ENCODE measurements around the gene MYH11. TPM values are rescaled to one million over a fixed set of nuclear protein-coding genes. Genes with fewer than 3 reads are reported as not detected.

The MYH11 gene
- total RNA-seq (10 to 100 TPM; 47.3 to 94.8 TPM), polyA plus RNA-seq (ENCODE audit: insufficient read length in 6 of 6) (100 to 1,000 TPM in 5 of 6 donors, 10 to 100 TPM in 1; 80.3 to 208 (median 142) TPM)
- long read RNA-seq, donor 1, full-length matches to known transcripts: 6 of 40 reads
- long read RNA-seq, donor 1, partial matches to known transcripts: 34 of 40 reads
- long read RNA-seq, donor 1, other reads (novel, unspliced or antisense): 0 of 40 reads
- long read RNA-seq, donor 2, partial matches to known transcripts: 40 of 41 reads
- long read RNA-seq, donor 2, other reads (novel, unspliced or antisense): 0 of 41 reads
- long read RNA-seq, donor 3, full-length matches to known transcripts: 6 of 40 reads
- long read RNA-seq, donor 3, partial matches to known transcripts: 34 of 40 reads
- long read RNA-seq, donor 3, other reads (novel, unspliced or antisense): 0 of 40 reads
- long read RNA-seq, donor 4, partial matches to known transcripts: 9 of 14 reads
- long read RNA-seq, donor 4, other reads (novel, unspliced or antisense): 2 of 14 reads
- long read RNA-seq, donor 5, full-length matches to known transcripts: 2 of 18 reads
- long read RNA-seq, donor 5, partial matches to known transcripts: 16 of 18 reads
- long read RNA-seq, donor 5, other reads (novel, unspliced or antisense): 0 of 18 reads
- long read RNA-seq, donor 6, full-length matches to known transcripts: 3 of 3 reads
- long read RNA-seq, donor 6, partial matches to known transcripts: 0 of 3 reads
- long read RNA-seq, donor 6, other reads (novel, unspliced or antisense): 0 of 3 reads
- long read RNA-seq, donor 7, full-length matches to known transcripts: 2 of 2 reads
- long read RNA-seq, donor 7, partial matches to known transcripts: 0 of 2 reads
- long read RNA-seq, donor 7, other reads (novel, unspliced or antisense): 0 of 2 reads
- long read RNA-seq, donor 8, full-length matches to known transcripts: 2 of 9 reads
- long read RNA-seq, donor 8, partial matches to known transcripts: 7 of 9 reads
- long read RNA-seq, donor 8, other reads (novel, unspliced or antisense): 0 of 9 reads
- long read RNA-seq, donor 9: 0 reads
- long read RNA-seq, donor 10, partial matches to known transcripts: 17 of 19 reads
- long read RNA-seq, donor 10, other reads (novel, unspliced or antisense): 1 of 19 reads
- long read RNA-seq, donor 11: 0 reads
- long read RNA-seq, donor 12, partial matches to known transcripts: 8 of 8 reads
- long read RNA-seq, donor 12, other reads (novel, unspliced or antisense): 0 of 8 reads

GRCh38 chr16:15856901-15857698, at the start of gene MYH11:
MYH11 (minus strand) TSS chr16:15857028; CDS start chr16:15838252, 18,776 bp downstream.
- Histone ChIP-seq H3K36me3 (no peaks in the 10 kb centered on the region), H3K4me1 (peaks cover 8 to 20% of the 10 kb centered on the region in 2 donors), H3K27me3 (peaks cover 20 to 56% of the 10 kb centered on the region in 2 donors), H3K9me3 (no peaks in the 10 kb centered on the region), H3K4me3 (peak within 1 kb of the TSS; percentile 2 to 28), H3K27ac (no peak within 1 kb of the TSS)
- TF ChIP-seq CTCF (IDR thresholded peaks at IDR 0.05): no peak
- intact Hi-C loops (cut with DNase I): no loop called here
- no peak for DNase-seq
- peak; percentile 26 for ATAC-seq

DNA sequence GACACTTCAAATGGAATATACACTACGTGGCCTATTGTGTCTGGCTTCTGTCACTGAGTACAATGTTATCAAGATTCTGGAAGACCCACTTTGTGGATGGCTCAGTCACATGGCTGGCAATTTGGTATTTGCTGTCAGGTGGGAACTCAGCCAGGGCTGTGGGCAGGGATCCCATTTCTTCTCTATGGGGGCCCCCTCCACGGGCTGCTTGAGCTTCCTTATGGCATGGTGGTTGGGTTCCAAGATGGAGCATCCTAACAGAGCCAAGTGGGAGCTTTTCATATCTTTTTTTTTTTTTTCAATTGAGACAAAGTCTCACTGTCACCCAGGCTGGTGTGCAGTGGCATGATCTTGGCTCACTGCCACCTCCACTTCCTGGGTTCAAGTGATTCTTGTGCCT, 49.6 kb upstream of the MYH11 start:
- intact Hi-C loops (cut with DNase I): no loop called here
- Histone ChIP-seq H3K27ac (no peak overlapping the region), H3K4me3 (no peak overlapping the region), H3K9me3 (peaks cover 0 to 7% of the 10 kb centered on the region in 2 donors), H3K4me1 (no peaks in the 10 kb centered on the region), H3K27me3 (no peaks in the 10 kb centered on the region), H3K36me3 (no peaks in the 10 kb centered on the region)
- no peak for TF ChIP-seq CTCF (IDR thresholded peaks at IDR 0.05)
- ATAC-seq (no peak), DNase-seq (peak in 2 of 4 donors; percentile 7 to 10)

DNA sequence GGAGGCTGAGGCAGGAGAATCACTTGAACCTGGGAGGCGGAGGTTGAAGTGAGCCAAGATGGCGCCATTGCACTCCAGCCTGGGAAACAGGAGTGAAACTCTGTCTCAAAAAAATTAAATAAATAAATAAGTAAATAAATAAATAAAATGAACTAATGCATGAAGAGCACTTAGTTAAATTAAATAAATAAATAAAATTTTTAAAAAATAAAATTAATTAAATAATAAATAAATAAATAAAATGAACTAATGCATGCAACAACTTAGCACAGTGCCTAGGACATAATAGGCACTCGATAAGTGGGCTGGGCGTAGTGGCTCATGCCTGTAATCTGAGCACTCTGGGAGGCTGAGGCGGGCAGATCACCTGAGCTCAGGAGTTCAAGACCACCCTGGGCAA, 47.1 kb upstream of the MYH11 start:
- H3K27me3 ChIP-seq: no peaks in the 10 kb centered on the region
- H3K36me3 ChIP-seq: no peaks in the 10 kb centered on the region
- DNase-seq (no peak), ATAC-seq (no peak)
- H3K9me3 ChIP-seq: peaks cover 0 to 7% of the 10 kb centered on the region in 2 donors
- no peak for TF ChIP-seq CTCF (IDR thresholded peaks at IDR 0.05)
- H3K4me1 ChIP-seq: peaks cover 6 to 10% of the 10 kb centered on the region in 2 donors
- no peak overlapping the region for H3K27ac ChIP-seq
- no peak overlapping the region for H3K4me3 ChIP-seq
- intact Hi-C loops (cut with DNase I): no loop called here

DNA sequence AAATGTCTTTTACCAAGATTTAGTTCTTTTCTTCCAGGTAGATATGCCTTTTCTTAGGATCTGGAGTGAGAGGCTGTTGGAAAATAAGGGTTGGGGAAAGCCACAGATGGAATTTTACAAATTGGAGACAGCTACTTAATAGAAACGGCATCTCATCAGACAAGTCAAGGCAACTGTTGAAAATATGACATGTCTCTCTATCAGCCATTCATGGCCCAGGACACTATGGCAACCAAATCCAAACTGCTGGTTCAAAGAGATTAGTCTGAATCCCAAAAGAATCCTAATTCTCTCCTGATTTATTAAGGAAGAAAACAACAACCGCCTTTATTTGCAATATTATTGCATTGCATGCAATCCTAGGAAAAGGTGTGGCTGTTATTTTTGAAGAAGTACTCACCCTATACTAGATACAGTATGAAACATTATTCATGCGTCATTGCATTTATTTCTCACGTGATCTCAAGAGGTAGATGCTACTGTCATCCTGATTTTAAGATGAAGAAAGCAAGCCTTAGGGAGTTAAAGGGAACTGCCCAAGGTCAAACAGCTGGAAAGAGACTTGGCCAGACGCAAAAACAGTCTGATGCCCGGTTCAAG, 44.2 kb upstream of the MYH11 start:
- no peaks in the 10 kb centered on the region for H3K27me3 ChIP-seq
- no peak for TF ChIP-seq CTCF (IDR thresholded peaks at IDR 0.05)
- no peak for ATAC-seq
- H3K4me3 ChIP-seq: no peak overlapping the region
- intact Hi-C loops (cut with DNase I): no loop called here
- no peak overlapping the region for H3K27ac ChIP-seq
- no peak for DNase-seq
- H3K36me3 ChIP-seq: no peaks in the 10 kb centered on the region
- no peaks in the 10 kb centered on the region for H3K9me3 ChIP-seq
- peaks cover 6 to 14% of the 10 kb centered on the region in 2 donors for H3K4me1 ChIP-seq
